Stimulated activated CD4-positive, alpha-beta T cell treated with anti-CD3 and anti-CD28 coated beads, Interleukin-15, amount 100 ng/mL, for 48 hours (primary cell): ENCODE results near the gene CAMK2B.

ENCODE experiments used
- DNase-seq, 2 donors: peaks; one replicate each; pipeline ENCODE4 v3.0.0-alpha.2; 2020; ENCODE audit warnings: low read depth in 2 of 2

Gene CAMK2B

DNA sequence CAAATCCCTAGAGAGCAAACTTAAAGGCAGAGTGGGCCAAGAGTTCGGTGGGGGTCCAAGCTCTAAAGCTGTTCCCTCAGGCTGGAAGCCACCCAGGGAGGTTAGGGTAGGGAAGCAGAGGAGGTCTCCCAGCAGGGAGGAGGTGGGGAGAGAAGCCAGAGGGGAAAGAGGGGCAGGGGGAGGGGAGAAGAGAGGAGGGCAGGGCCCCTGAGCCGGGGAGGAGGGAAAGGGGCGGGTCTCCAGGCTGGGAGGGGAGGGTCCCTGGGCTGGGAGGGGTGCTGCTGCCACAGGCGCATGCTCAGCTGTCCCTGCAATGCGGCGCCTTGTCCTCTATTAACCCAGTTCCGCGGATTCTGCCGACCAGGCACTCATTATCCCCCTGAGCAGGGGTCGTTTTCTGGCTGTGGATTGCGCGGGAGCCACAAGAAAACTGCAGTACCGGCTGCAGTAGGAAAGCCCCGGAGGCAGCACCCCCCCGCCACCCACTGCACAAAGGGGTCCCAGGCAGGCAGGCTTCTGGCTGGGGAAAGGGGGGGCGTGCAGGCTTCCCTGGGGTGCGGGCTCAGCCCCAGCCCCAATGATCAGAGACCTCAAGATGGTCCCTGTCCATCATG, 49.3 kb downstream of the CAMK2B start:
- DNase-seq, result no peak

DNA sequence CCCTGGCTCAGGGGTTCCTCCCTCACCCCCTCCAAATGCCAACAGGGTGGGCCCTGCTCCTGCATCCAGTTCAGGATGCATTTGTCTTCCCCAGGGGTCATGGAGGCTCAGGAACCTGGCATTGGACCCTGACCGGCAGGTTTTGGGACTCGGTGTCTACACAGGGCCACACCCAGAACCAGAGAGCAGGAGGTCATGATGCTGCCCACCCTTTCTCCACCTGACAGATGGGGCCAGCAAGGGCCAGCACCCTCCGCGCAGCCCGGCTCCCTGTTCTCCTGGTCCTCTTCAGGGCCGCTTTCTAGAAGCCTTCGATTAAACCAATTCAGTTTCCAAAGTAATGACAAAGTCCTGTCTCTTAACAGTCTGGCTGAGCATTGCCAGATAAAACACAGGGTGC, 50.2 kb downstream of the CAMK2B start:
- DNase-seq, result no peak

DNA sequence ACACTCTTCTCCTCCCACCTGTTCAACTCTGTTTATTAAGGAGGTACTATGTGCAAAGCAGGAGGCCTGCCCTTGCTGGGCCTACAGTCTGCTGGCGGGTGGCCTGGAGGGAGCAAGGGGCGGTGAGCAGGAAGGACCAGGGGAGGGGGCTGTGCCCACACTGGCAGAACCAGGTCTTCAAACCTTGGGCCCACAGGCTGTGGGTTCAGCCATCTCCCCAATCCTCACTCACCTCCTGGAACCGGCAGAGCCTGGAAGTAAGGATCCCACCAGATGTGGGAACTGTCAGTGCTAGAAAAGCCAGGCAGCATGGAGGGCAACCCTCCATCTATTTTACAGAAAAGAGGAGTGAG, 50.8 kb downstream of the CAMK2B start:
- no peak for DNase-seq

DNA sequence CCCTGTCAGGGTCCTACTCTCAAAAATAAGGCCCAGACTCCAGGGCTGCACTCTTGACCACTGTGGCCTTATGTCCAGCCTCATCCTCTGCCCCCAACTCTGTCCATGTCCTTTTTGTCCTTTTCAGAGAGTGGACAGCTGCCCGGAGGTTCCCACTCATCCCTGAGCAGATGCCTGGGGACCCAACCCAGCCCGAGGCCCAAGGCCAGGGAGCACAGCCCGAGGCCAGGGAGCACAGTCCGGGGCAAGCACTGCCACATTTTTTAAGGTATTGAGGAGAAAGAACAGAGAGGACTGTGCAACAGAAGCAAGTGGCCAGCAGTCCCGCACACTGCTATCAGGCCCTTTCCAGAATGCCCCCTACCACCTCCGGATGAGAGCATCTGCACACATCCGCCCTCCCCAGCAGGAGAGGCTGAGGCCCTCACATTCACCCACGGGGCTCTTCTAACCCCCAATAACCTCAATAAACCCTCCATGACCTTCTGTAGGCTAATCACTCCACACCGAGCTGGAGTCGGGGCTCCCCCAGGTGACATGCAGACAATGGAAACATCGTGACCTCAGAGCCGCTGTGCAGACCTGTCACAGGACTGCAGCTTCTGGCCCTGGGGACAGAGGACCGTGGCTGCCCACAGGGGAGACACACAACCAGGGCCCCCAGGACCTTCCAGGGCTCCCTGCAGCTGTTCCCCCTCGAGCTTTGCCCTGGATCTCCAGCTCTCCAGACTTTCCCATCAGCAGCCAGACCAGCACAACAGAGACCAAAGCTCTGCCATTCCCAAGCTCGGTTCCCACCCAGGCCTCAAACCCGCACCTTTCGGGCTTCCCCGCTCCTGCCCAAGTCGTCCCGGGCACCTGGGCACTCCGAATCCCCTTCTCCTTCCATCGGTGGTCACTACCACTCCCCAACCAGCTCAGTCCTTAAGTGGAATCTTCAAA, 51.4 kb downstream of the CAMK2B start:
- no peak for DNase-seq

DNA sequence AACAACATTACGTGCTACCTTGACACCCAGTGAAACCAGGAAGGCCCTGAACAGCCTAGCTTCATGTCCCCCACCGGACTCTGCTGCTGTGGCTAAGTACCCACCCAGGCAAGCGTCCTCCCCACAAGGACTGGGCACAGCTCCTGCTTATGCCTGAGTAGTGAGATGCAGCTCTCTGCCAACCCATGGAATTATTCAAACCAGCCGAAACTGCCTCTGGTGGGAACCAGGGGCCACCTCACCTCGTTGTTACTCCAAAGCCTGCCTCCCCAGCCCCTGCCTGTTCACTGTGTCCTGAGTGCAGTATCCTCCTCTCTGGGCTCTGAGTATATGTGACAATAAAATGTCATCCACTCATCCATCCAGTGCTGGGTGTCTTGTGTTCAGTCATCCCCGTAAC, 52.4 kb downstream of the CAMK2B start:
- DNase-seq, result no peak

DNA sequence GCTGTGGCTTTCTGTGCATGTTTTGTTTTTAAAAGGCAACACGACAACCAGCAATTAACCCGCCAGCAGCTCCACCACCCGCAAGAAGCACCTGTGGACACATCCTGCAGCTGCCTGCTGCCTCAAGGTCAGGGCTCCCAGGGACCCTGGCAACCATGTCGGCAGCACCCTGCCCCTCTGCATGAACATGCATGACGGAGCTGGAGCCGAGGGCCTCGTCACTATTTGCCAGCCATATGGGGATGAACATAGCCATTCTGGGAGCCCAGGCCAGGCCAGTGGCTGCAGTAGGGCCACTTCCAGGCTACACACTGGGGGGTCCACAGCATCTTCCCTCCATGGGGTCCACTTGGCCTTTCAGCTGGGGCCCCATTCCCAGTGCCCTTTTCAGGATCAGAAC, 52.9 kb downstream of the CAMK2B start:
- DNase-seq, result no peak

DNA sequence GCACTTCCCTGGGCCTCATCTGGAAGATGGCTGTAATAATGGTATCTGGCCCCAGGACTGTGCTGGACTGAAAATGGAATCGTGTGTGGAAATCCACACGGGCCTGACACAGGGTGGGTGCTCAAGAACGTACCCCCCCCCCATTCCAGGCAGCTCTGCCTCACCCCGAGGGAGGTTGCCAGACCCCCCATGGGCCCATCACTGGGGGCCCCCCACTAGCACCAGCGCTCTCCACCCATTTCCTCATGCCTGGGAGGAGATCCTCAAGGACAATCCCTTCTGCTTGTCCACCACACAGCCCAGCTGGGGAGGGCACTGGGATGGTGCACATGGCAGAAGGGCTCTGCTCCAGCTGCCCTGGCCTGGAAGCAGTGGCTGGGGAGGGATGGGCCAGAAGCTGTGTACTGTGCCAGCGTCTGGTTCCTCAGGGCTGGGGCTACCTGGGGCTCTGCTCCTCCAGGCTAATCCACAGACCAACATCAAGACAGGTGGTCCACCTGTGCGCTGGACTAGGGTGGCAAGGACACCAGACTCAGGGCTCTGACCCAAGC, 55.4 kb downstream of the CAMK2B start:
- no peak for DNase-seq

DNA sequence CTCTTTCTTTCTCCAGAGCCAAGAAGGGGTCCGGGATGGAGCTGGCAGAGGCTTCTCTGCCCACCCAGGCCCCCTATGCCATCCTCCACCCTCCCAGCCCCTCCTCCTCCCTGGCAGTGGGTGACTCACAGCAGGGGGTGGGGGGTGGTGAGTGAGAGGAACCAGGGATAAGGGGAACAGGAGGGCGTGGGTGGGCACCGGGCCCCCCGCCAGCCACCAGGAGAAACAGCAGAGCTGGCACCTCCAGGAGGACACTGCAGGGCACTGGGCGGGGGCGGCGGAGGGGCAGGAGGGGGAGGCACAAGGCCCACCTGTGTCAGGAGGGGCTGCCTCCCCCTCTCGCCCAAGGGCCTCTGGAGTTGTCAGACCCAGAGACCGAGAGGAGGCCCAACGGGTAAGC, 56.0 kb downstream of the CAMK2B start:
- DNase-seq, result no peak

DNA sequence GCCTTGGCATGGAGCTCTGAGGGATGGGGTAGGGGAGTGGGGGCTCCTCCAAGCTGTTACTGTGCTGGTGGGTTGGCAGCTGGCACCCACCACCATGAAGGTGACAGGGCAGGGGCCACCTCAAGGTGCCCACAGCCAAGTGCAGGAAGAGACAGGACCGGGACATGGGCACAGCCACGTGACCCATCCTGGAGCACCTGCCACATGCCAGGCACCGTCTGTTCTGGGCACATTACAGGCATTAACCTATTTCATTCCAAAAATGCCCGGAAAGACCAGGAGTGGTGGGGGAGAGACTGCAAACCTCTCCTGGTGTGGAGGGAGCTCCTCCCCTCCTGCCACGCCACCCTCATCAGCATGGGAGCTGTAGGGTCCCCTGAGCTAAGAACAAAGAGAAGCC, 56.7 kb downstream of the CAMK2B start:
- no peak for DNase-seq

DNA sequence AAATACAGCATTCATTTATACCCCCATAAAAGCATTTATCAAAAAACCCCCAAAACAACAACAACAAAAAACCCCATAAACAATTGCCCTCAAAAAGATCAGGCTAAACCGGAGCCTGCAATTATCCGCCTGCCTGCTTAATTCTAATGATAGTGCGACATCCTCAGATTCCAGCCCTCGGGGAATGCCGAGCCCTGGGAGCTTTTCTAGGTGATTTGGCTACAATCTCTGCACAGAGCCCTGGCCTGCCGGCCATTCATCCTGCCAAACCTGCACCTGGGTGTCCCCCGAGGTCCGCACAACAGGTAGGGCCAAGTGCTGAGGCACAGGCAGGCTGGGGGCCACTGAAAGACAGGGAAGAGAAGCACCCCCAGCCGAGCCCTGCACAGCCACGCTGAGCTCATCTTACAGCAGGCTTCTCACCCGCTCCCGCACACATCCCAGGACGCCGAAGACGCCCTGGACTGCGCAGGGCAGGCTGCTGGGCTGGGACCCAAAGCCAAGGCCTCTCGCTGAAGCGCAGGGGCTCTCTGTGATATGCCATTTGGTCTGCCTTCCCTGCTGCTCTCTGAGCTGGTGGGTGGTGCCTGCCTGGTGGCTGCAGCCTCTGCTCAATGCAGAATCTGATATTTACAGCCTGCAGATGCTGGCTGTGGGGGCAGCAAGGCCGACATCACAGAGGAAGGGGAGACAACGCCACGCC, 57.5 kb downstream of the CAMK2B start:
- no peak for DNase-seq

DNA sequence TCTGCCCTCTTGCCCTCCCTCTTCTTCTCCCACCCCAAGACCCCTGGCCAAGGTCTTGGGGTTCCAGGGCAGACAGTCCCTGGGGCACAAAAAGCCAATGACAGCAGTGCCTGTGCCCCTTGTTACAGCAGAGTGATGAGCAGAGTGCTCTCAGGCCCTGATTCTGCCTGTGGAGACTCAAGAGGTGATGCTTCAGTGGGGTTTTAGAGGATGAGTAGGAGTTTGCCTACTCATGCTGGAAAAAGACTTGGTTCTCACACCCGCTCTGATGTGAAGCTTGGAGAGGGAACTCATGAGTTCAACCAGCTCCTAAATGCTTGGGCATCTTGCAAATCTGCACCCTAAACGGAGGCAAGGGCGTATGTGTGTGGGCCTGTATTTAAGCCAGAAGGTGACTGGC, 58.2 kb downstream of the CAMK2B start:
- DNase-seq, result no peak

DNA sequence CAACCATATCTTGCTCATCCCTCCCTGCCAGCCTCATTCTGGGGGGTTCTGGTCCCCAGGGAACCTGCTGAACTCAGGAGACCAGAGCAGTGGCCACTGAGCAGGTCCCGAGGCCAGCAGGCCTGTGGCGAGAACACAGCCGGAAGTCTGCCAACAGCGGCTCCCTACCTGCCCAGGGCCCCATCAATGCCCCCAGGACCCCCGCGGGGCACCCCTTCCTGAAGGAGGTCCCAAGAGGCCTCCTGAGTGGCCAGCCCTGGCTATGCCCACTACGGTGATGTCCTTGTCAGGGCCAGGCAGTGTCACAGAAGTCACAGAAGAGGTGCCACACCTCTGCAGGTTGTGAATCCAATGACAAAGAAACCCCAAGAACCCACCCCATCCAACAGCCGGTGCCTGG, 58.9 kb downstream of the CAMK2B start:
- no peak for DNase-seq

DNA sequence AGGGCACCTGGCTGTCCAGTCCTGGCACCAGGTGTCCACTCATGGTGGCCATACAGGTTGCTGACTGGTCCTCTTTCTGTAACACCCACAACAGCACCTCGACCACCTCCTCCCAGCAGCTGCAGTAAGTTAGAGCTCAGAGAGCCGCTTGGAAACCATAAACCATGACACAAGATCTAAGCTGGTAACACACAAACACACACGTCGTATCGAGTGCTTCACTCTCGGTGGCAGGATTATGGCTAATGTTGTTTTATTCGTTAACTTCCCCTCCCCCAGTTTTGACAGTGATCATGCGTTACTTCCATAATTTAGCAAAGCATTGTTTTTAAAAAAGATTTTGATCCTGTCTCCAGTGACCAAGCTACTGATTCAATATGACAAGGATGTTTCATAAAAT, 59.7 kb downstream of the CAMK2B start:
- no peak for DNase-seq

DNA sequence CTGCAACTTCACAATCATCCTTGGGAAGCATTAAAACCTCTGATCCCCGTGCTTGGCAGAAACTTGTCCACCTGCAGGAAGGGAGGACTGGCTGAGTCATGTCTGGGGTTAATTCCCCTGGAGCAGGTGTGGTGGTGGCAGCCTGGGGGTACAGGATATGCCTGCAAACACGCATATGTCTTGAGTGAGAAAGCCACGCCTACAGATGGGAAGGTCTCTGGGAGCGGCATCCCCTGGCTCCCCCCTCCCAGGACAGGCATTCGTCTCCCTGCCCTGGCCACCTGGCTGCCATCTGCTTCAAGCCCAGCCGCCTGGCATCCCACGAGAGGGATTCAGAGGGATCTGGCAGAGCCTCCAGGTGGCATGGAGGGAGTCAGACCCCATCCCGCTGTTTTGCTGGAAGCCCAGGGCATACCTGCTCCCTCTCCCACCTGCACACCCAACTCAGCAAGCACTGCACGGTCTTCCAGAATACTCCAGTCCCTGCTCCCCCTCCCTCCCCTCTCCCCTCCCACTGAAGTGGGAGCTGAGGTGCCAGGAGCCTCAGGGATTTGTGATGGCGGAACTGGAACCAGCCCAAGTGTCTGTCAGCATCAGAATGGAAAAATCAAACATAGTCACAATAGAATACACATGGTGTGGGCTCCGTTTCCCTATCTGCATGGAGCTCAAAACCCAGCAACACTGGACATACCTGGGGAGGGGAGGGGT, 61.0 kb downstream of the CAMK2B start:
- no peak for DNase-seq

DNA sequence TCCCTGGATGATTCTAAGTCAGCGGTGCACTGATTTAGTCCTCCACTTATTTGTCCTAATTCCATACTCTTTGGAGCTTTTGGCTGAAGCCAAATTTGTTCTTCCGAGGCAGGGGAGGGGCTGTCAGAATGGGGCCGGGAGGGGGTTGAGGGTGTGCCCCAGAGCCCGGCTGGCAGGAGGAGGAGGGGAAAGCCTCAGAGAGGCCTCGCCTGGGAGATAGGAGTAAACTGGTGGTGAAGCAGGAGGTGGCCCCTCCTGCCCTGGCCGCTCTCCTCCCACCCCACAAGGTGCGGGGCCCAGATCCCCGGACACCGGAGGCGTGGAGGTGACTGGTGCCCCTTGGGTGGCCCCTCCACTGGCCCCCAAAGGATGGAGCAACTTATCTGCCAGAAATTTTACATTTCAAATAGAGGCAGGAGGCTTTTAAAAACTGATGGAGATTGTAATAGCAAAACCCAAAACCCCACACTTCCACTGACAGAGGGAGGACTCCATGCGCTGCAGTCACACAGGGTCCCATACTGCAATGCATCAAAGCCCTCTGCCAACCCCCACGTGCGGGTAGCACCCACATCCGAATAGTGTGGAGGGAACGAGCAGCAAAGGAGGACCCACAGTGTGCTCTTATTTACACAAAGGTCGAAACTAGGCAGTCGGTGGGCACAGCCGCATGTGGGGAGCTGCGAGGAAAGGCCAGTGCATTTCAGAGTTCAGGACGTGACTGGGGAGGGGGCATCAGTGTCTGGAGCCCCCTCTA, 61.9 kb downstream of the CAMK2B start:
- DNase-seq, result no peak

DNA sequence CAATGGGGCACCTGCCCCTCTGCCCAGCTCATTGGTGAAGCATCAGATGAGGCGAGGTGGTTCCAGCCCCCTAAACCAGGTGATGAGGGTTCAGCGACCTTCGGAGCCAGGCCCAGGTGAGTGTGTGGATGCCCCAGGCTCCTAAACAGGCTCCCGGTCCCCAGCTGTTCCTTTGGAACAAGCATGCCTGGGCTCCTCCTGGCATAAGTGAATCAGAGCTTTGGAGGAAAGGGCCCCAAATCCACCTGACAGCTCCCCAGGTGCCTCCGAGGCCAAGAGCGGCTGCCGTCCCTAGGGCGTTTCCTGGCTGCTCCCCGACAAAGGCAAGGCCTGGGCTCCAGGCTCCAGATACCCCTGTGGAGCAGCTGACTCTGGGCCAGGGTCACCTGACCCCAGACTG, 63.4 kb downstream of the CAMK2B start:
- no peak for DNase-seq

DNA sequence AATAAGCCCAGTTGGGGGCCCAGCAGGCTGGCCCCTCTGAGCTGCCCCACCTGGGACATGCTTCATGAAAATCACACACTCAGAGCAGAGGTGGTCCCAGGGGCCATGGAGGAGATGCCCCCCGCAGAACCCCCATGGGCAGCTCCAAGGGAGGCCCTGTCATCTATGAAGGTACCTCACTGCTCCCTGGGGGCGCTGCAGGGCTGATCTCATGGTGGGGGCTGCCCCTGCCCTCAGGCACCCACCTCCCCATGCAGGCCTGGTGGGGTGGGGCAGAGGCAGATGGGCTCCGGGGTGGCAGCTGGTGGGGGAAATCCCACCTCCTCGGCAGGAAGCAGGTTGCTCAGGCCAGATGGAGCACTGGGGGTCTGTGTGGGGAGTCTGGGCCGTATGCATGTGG, 64.2 kb downstream of the CAMK2B start:
- no peak for DNase-seq

DNA sequence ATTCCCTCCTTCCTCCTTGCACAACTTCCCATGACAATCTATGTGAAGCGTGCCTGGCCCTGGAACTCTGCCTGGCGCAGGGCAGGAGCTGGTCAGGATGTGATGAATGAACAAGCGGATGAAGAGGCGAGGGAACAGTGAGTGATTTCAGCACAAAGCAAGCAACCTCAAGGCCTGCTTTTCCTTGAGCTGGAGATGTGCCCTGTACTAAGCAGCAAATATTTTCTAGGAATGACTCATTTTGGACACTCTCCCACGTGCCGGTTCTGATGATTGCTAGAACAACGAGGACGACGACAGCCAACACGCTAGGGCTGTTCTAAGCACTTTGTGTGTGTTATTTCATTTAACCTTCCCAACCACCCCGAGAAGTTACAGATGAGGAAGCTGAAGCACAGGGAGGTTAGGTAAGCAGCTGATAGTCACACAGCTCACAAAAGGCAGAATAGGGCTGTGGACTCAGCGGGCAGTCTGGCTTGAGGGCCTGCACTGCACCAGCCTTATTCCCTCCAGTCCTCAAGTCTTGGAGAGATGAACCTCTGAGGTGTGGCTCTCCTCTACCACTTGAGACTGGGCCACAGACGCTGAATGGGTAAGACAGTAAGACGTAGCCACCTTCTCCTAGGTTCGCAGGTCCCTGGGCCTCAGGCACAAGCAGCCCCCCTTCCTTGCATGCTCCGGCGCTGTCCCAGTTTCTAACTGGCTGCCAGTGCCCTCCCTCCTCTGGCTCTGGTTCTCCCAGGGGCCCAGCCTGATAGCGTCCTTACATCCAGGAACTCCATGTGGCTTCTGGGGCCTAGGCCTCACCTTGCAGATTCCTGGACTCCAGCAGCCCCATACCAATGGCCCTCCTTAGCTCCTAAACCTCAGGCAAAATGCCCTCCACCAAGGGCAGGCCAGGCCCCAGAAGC, 65.6 kb downstream of the CAMK2B start:
- peak in 1 of 2 donors; percentile 16 for DNase-seq

DNA sequence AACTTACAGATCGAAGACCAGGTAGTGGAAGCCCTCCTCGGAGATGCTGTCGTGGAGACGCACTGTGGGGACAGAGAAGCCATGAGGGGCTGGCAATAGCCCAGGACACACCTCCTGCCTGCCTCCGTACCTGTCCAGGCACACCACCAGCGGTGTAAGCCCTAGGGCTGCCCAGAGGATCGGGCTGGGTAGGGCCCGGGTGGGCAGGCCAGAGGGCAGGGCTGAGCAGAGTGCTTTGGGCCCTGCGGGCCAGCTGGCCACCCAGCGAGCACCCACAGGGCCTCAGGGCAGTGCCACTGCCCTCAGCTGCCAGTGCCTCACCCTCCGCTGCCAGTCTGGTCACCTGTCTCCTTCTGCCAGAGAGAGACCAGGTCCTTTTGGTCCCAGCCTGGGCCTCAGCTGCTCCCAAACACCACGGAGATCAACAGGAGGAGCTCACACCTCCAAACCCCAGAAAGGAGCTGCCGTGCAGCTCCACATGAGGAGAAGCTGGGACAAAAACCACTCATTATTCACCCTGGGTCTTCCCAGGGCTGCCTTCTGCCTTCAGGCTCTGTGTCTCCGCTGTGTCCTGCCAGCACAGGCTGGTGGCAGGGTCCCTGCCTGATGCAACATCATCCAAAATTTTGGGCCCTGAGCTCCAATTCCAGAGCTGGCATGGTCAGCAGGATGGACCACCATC, 66.4 kb downstream of the CAMK2B start:
- no peak for DNase-seq

DNA sequence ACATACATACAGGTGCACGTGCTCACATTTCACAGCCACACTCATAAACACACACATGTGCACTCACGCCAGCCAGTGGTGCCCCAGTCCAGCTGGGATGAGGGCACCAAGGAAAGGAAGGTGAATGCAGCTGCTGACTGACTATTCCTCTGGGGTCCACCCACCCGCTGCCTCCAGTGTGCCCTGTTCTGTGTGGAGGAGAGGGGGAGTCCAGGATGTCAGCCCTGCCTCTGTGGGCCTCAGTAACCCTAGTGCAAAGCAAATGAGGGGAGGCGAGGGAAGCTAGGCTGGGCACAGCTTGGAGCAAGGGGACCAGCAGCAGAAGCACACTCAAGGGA, 67.0 kb downstream of the CAMK2B start:
- no peak for DNase-seq
